ENCODE results near the gene GLS. TPM values are rescaled to one million over a fixed set of nuclear protein-coding genes. Genes with fewer than 3 reads are reported as not detected.

GLS gene
- total and polyA plus RNA-seq, 2 donors (not counting 1 experiment from before 2014, with no cell fraction given) = 32.5 to 195 TPM

DNA sequence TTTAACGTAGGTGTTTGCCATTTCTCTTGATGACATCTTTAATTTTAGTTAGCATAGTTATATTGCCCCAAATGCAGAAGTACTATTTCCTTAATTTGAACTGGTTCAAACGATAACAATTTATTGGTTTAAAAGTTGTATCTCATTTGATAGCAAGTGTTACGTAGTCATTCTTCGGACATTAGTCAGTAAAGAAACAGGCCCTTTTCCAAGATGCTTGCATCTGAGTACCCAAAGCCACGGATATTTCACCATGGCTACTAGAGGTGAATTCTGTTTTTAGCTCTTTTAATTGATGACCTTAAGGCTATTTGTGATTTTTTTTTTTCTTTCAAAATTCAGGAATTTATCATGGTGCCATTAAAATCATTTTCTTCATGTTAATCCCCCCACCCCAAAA, 32.1 kb downstream of the GLS start:
- H3K27ac Mint-ChIP-seq = no peak overlapping the region
- TF ChIP-seq CTCF (IDR thresholded peaks at IDR 0.05) = no peak
- no peak for TF ChIP-seq EZH2 (IDR thresholded peaks at IDR 0.05; ENCODE audit: borderline replicate concordance, insufficient read depth, low read depth, low read length, poor library complexity, severe bottlenecking)
- Histone ChIP-seq H3K79me2 (ENCODE audit: control insufficient read depth, insufficient read depth, low read length) (no peaks in the 10 kb centered on the region), H3K36me3 (replicated peaks in 1 of 2; ENCODE audit: control extremely low read depth in 1 of 2, control insufficient read depth in 1 of 2, extremely low read depth in 1 of 2, insufficient read depth in 2 of 2, low read length in 1 of 2) (peaks cover 14 to 44% of the 10 kb centered on the region in 2 experiments), H3K4me1 (ENCODE audit: control insufficient read depth in 2 of 2, insufficient read depth in 2 of 2, low read length in 2 of 2) (no peaks in the 10 kb centered on the region), H3K4me3 (ENCODE audit: control extremely low read depth in 1 of 5, extremely low read depth in 1 of 5, insufficient read depth in 1 of 5, low read depth in 2 of 5, low read length in 4 of 5) (no peak overlapping the region), H3K9me3 (ENCODE audit: control extremely low read depth in 1 of 3, control insufficient read depth in 2 of 3, insufficient read depth in 1 of 3, low read length in 2 of 3) (no peaks in the 10 kb centered on the region), H3K4me2 (replicated peaks; ENCODE audit: low read depth, low read length, poor library complexity, severe bottlenecking) (no peak overlapping the region), H2AFZ (ENCODE audit: insufficient read depth, low read depth, low read length, poor library complexity, severe bottlenecking) (no peak overlapping the region), H3K27me3 (replicated peaks in 1 of 4; ENCODE audit: control extremely low read depth in 1 of 4, control insufficient read depth in 3 of 4, insufficient read depth in 4 of 4, low read length in 3 of 4) (no peaks in the 10 kb centered on the region), H3K27ac (ENCODE audit: low read length in 2 of 2) (no peak overlapping the region), H3K9ac (ENCODE audit: low read length) (no peak overlapping the region), H4K20me1 (ENCODE audit: control insufficient read depth, insufficient read depth, low read length, poor library complexity, severe bottlenecking) (no peaks in the 10 kb centered on the region)
- H3K4me3 Mint-ChIP-seq = no peak overlapping the region
- ChIA-PET POLR2A (no interaction called here), CTCF (interaction anchor here (1.3 kb wide), 1 partner anchor 35 kb away, joined by 3 read pairs; no protein-coding TSS in a partner anchor)
- DNase-seq (no peak), ATAC-seq (ENCODE audit: low read depth) (no peak)
- H3K4me1 Mint-ChIP-seq = no peaks in the 10 kb centered on the region
- WGBS (ENCODE audit: insufficient coverage) = 100% methylated on average over 2 of the region's 5 CpGs
- H3K9me3 Mint-ChIP-seq (ENCODE audit: insufficient read depth) = no peaks in the 10 kb centered on the region
- H3K27me3 Mint-ChIP-seq = no peaks in the 10 kb centered on the region
- intact Hi-C loops (cut with micrococcal nuclease) = no loop called here

DNA sequence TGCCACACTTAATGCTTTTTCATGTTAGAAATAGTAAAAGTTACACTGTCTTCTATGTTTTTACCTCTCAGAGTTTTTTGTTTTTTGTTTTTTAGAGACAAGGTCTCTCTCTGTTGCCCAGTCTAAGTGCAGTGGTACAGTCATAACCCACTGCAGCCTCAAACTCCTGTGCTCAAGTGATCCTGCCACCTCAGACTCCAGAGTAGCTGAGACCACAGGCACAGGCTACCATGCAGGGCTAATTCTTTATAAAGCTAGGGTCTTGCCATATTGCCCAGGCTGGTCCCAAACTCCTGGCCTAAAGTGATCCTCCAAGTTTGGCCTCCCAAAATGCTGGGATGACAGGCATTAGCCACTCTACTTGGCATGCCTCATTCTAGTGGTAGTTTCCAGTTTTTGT, 33.1 kb downstream of the GLS start:
- CTCF ChIA-PET = interaction anchor here (1.3 kb wide), 1 partner anchor 34 kb away, joined by 3 read pairs; no protein-coding TSS in a partner anchor
- Histone ChIP-seq H3K79me2 (ENCODE audit: control insufficient read depth, insufficient read depth, low read length) (no peaks in the 10 kb centered on the region), H3K9ac (ENCODE audit: low read length) (no peak overlapping the region), H3K27ac (ENCODE audit: low read length in 2 of 2) (no peak overlapping the region), H3K4me2 (replicated peaks; ENCODE audit: low read depth, low read length, poor library complexity, severe bottlenecking) (no peak overlapping the region), H3K4me3 (ENCODE audit: control extremely low read depth in 1 of 5, extremely low read depth in 1 of 5, insufficient read depth in 1 of 5, low read depth in 2 of 5, low read length in 4 of 5) (no peak overlapping the region), H2AFZ (ENCODE audit: insufficient read depth, low read depth, low read length, poor library complexity, severe bottlenecking) (no peak overlapping the region), H3K4me1 (ENCODE audit: control insufficient read depth in 2 of 2, insufficient read depth in 2 of 2, low read length in 2 of 2) (no peaks in the 10 kb centered on the region), H3K27me3 (replicated peaks in 1 of 4; ENCODE audit: control extremely low read depth in 1 of 4, control insufficient read depth in 3 of 4, insufficient read depth in 4 of 4, low read length in 3 of 4) (no peaks in the 10 kb centered on the region), H3K36me3 (replicated peaks in 1 of 2; ENCODE audit: control extremely low read depth in 1 of 2, control insufficient read depth in 1 of 2, extremely low read depth in 1 of 2, insufficient read depth in 2 of 2, low read length in 1 of 2) (peaks cover 14 to 44% of the 10 kb centered on the region in 2 experiments), H3K9me3 (ENCODE audit: control extremely low read depth in 1 of 3, control insufficient read depth in 2 of 3, insufficient read depth in 1 of 3, low read length in 2 of 3) (no peaks in the 10 kb centered on the region), H4K20me1 (ENCODE audit: control insufficient read depth, insufficient read depth, low read length, poor library complexity, severe bottlenecking) (peaks cover 4% of the 10 kb centered on the region)
- POLR2A ChIA-PET = no interaction called here
- no peaks in the 10 kb centered on the region for H3K27me3 Mint-ChIP-seq
- TF ChIP-seq EZH2 (IDR thresholded peaks at IDR 0.05; ENCODE audit: borderline replicate concordance, insufficient read depth, low read depth, low read length, poor library complexity, severe bottlenecking) = no peak
- no peak overlapping the region for H3K4me3 Mint-ChIP-seq
- H3K9me3 Mint-ChIP-seq (ENCODE audit: insufficient read depth) = no peaks in the 10 kb centered on the region
- intact Hi-C loops (cut with micrococcal nuclease) = no loop called here
- no peaks in the 10 kb centered on the region for H3K4me1 Mint-ChIP-seq
- H3K27ac Mint-ChIP-seq = no peak overlapping the region
- ATAC-seq (ENCODE audit: low read depth) = no peak
- no peak for DNase-seq
